ENCODE measurements around the gene ZRSR2.
"Not testable (repeated sequence)": the region's sequence is repeated elsewhere in the genome, so short reads cannot be mapped to it uniquely, and the experiment has no call there.

The ZRSR2 gene

GRCh38 chrX:15789979-15790768 lies at the start of gene ZRSR2:
Gene ZRSR2 (plus strand): TSS chrX:15790484. CDS start chrX:15790496, 12 bp downstream.
- peak; percentile 78 to 86 for DNase-seq (ENCODE audit: extremely low read depth in 1 of 2, low read depth in 1 of 2)

GRCh38 chrX:15744181-15744867 lies 46.0 kb upstream of the ZRSR2 start:
- no peak for DNase-seq (ENCODE audit: extremely low read depth in 1 of 2, low read depth in 1 of 2)

- DNase-seq (ENCODE audit: extremely low read depth in 1 of 2, low read depth in 1 of 2): no peak
Measured at GRCh38 chrX:15745179-15745578, 45.1 kb upstream of the ZRSR2 start.

GRCh38 chrX:15746651-15747050 lies 43.6 kb upstream of the ZRSR2 start:
- not testable (repeated sequence) for DNase-seq (ENCODE audit: extremely low read depth in 1 of 2, low read depth in 1 of 2)

- no peak for DNase-seq (ENCODE audit: extremely low read depth in 1 of 2, low read depth in 1 of 2)
Measured at GRCh38 chrX:15747626-15748173, 42.6 kb upstream of the ZRSR2 start.

- DNase-seq (ENCODE audit: extremely low read depth in 1 of 2, low read depth in 1 of 2): no peak
Measured at GRCh38 chrX:15748841-15749240, 41.4 kb upstream of the ZRSR2 start.

- DNase-seq (ENCODE audit: extremely low read depth in 1 of 2, low read depth in 1 of 2): no peak
Measured at GRCh38 chrX:15749642-15750610, 40.4 kb upstream of the ZRSR2 start.

- DNase-seq (ENCODE audit: extremely low read depth in 1 of 2, low read depth in 1 of 2): no peak
Measured at GRCh38 chrX:15750611-15751154, 39.6 kb upstream of the ZRSR2 start.

GRCh38 chrX:15751155-15751819 lies 39.0 kb upstream of the ZRSR2 start:
- no peak for DNase-seq (ENCODE audit: extremely low read depth in 1 of 2, low read depth in 1 of 2)

GRCh38 chrX:15755091-15755490 lies 35.2 kb upstream of the ZRSR2 start:
- no peak for DNase-seq (ENCODE audit: extremely low read depth in 1 of 2, low read depth in 1 of 2)

GRCh38 chrX:15758140-15758539 lies 32.1 kb upstream of the ZRSR2 start:
- no peak for DNase-seq (ENCODE audit: extremely low read depth in 1 of 2, low read depth in 1 of 2)

- not testable (repeated sequence) for DNase-seq (ENCODE audit: extremely low read depth in 1 of 2, low read depth in 1 of 2)
Measured at GRCh38 chrX:15759886-15760285, 30.4 kb upstream of the ZRSR2 start.

GRCh38 chrX:15761564-15762191 lies 28.6 kb upstream of the ZRSR2 start:
- no peak for DNase-seq (ENCODE audit: extremely low read depth in 1 of 2, low read depth in 1 of 2)

GRCh38 chrX:15769300-15769954 lies 20.9 kb upstream of the ZRSR2 start:
- no peak for DNase-seq (ENCODE audit: extremely low read depth in 1 of 2, low read depth in 1 of 2)

- DNase-seq (ENCODE audit: extremely low read depth in 1 of 2, low read depth in 1 of 2): no peak
Measured at GRCh38 chrX:15781961-15782699, 8.2 kb upstream of the ZRSR2 start.

- no peak for DNase-seq (ENCODE audit: extremely low read depth in 1 of 2, low read depth in 1 of 2)
Measured at GRCh38 chrX:15785176-15785750, 5.0 kb upstream of the ZRSR2 start.

GRCh38 chrX:15786915-15787314 lies 3.4 kb upstream of the ZRSR2 start:
- no peak for DNase-seq (ENCODE audit: extremely low read depth in 1 of 2, low read depth in 1 of 2)

GRCh38 chrX:15790769-15791290 lies 546 bp downstream of the ZRSR2 start:
- no peak for DNase-seq (ENCODE audit: extremely low read depth in 1 of 2, low read depth in 1 of 2)

All from stimulated activated CD8-positive, alpha-beta memory T cell treated with anti-CD3 and anti-CD28 coated beads, Interleukin-7, amount 100 ng/mL, for 48 hours (primary cell).